ENCODE data around the gene LYST.

LYST gene

GRCh38 chr1:235898126-235898525, 31.4 kb upstream of the LYST start:
- Histone ChIP-seq H3F3A (ENCODE audit: insufficient read depth, low read length) (no peaks in the 10 kb centered on the region), H3K4me2 (ENCODE audit: low read depth, low read length) (no peak overlapping the region), H3K27me3 (replicated peaks; ENCODE audit: insufficient read depth, low read length) (no peaks in the 10 kb centered on the region), H3K79me2 (ENCODE audit: low read length) (no peaks in the 10 kb centered on the region), H3K9me2 (replicated peaks; ENCODE audit: insufficient read depth, low read length) (no peaks in the 10 kb centered on the region), H3K36me3 (replicated peaks; ENCODE audit: insufficient read depth, low read length) (no peaks in the 10 kb centered on the region), H3K4me1 (ENCODE audit: low read length) (no peaks in the 10 kb centered on the region), H3K9me3 (replicated peaks; ENCODE audit: insufficient read depth, low read length) (no peaks in the 10 kb centered on the region), H4K20me1 (ENCODE audit: insufficient read depth, low read length) (no peaks in the 10 kb centered on the region), H3K9ac (ENCODE audit: low read length) (no peak overlapping the region), H2AFZ (ENCODE audit: low read length) (no peak overlapping the region), H3K4me3 (ENCODE audit: low read length) (no peak overlapping the region), H3K27ac (ENCODE audit: low read length) (no peak overlapping the region)
- no peak for TF ChIP-seq CTCF (IDR thresholded peaks at IDR 0.05; ENCODE audit: low read length)
- no peak for TF ChIP-seq EZH2phosphoT487 (IDR thresholded peaks at IDR 0.05; ENCODE audit: low read length)
- no peak for TF ChIP-seq EZH2 (optimal IDR thresholded peaks at IDR 0.05; ENCODE audit: low read depth, low read length)
- DNase-seq = no peak

- no peak for TF ChIP-seq EZH2phosphoT487 (IDR thresholded peaks at IDR 0.05; ENCODE audit: low read length)
- no peak for TF ChIP-seq EZH2 (optimal IDR thresholded peaks at IDR 0.05; ENCODE audit: low read depth, low read length)
- no peak for TF ChIP-seq CTCF (IDR thresholded peaks at IDR 0.05; ENCODE audit: low read length)
- Histone ChIP-seq H4K20me1 (ENCODE audit: insufficient read depth, low read length) (no peaks in the 10 kb centered on the region), H3F3A (ENCODE audit: insufficient read depth, low read length) (no peaks in the 10 kb centered on the region), H3K27ac (ENCODE audit: low read length) (no peak overlapping the region), H3K9me2 (replicated peaks; ENCODE audit: insufficient read depth, low read length) (no peaks in the 10 kb centered on the region), H3K4me1 (ENCODE audit: low read length) (no peaks in the 10 kb centered on the region), H3K79me2 (ENCODE audit: low read length) (no peaks in the 10 kb centered on the region), H3K27me3 (replicated peaks; ENCODE audit: insufficient read depth, low read length) (no peaks in the 10 kb centered on the region), H3K9ac (ENCODE audit: low read length) (no peak overlapping the region), H3K4me2 (ENCODE audit: low read depth, low read length) (no peak overlapping the region), H3K4me3 (ENCODE audit: low read length) (no peak overlapping the region), H2AFZ (ENCODE audit: low read length) (no peak overlapping the region), H3K9me3 (replicated peaks; ENCODE audit: insufficient read depth, low read length) (no peaks in the 10 kb centered on the region), H3K36me3 (replicated peaks; ENCODE audit: insufficient read depth, low read length) (no peaks in the 10 kb centered on the region)
- DNase-seq = no peak
These were observed 27.1 kb upstream of the LYST start for GRCh38 chr1:235893840-235894239.

GRCh38 chr1:235892734-235893413, 26.2 kb upstream of the LYST start:
- no peaks in the 10 kb centered on the region for H3K4me1 ChIP-seq (ENCODE audit: low read length)
- TF ChIP-seq CTCF (IDR thresholded peaks at IDR 0.05; ENCODE audit: low read length) = no peak
- TF ChIP-seq EZH2 (optimal IDR thresholded peaks at IDR 0.05; ENCODE audit: low read depth, low read length) = no peak
- TF ChIP-seq EZH2phosphoT487 (IDR thresholded peaks at IDR 0.05; ENCODE audit: low read length) = no peak

More at GRCh38 chr1:235892734-235893413, 26.2 kb upstream of the LYST start:
- DNase-seq = no peak
- H3K36me3 ChIP-seq (replicated peaks; ENCODE audit: insufficient read depth, low read length) = no peaks in the 10 kb centered on the region
- no peak overlapping the region for H2AFZ ChIP-seq (ENCODE audit: low read length)
- H3K27me3 ChIP-seq (replicated peaks; ENCODE audit: insufficient read depth, low read length) = no peaks in the 10 kb centered on the region
- no peaks in the 10 kb centered on the region for H3K79me2 ChIP-seq (ENCODE audit: low read length)
- no peaks in the 10 kb centered on the region for H4K20me1 ChIP-seq (ENCODE audit: insufficient read depth, low read length)
- no peaks in the 10 kb centered on the region for H3K9me3 ChIP-seq (replicated peaks; ENCODE audit: insufficient read depth, low read length)
- no peak overlapping the region for H3K9ac ChIP-seq (ENCODE audit: low read length)
- no peaks in the 10 kb centered on the region for H3K9me2 ChIP-seq (replicated peaks; ENCODE audit: insufficient read depth, low read length)
- no peak overlapping the region for H3K27ac ChIP-seq (ENCODE audit: low read length)
- no peak overlapping the region for H3K4me3 ChIP-seq (ENCODE audit: low read length)
- H3F3A ChIP-seq (ENCODE audit: insufficient read depth, low read length) = 0 out of 2 replicates have a peak, but pooled peaks cover 7% of the 10 kb centered on the region
- no peak overlapping the region for H3K4me2 ChIP-seq (ENCODE audit: low read depth, low read length)

Measured in MM.1S (cell line).